Neural cell (in vitro differentiated cells): ENCODE results near the gene MSMP.

Source experiments
- CTCF ChIP-seq: fragments of 450-650 bp; IDR thresholded peaks from 2 replicates; pipeline ENCODE4 v1.5.1; 2014; ENCODE audit warnings: antibody characterized with exemption, mild to moderate bottlenecking, moderate library complexity; ENCODE audit not compliant: poor library complexity, severe bottlenecking
- EZH2 ChIP-seq: fragments of 200-600, 300-800 bp; shearing (Covaris generic), sonication (generic); IDR thresholded peaks from 2 replicates; pipeline ENCODE4 v1.6.1; 2014; ENCODE audit warnings: antibody characterized with exemption, low read length, borderline replicate concordance, mild to moderate bottlenecking; ENCODE audit not compliant: insufficient read depth, poor library complexity, severe bottlenecking
- SMC3 ChIP-seq: fragments of 450-650 bp; conservative IDR thresholded peaks from 2 replicates; pipeline ENCODE4 v1.6.1; 2014; ENCODE audit warnings: antibody characterized with exemption, mild to moderate bottlenecking, moderate library complexity; ENCODE audit not compliant: poor library complexity

- TF ChIP-seq CTCF (no peak), EZH2 (no peak), SMC3 (no peak)
Observed at GRCh38 chr9:35712762-35713400, 41.2 kb downstream of the MSMP start.
